Activated naive CD8-positive, alpha-beta T cell treated with anti-CD3 and anti-CD28 coated beads, Interleukin-2, amount 10 ng/mL, durations not matched to agents 7 days and 5 days (primary cell): Measurements from ENCODE around the gene BCS1L. TPM values are rescaled to one million over a fixed set of nuclear protein-coding genes. Genes with fewer than 3 reads are reported as not detected.
A peak's percentile ranks its signal among the peaks of the same experiment; 100 is the strongest.

Source experiments
- ATAC-seq: fragments of 150-1000 bp; cut with Tn5 transposase; one replicate; pipeline ENCODE4 v1.10.0; 2021; ENCODE audit warnings: low read depth, moderate library complexity
- POLR2A ChIA-PET: fragments of 350-600 bp; sonication (Branson Sonifier 250); formaldehyde crosslinking; loops from one replicate; lab custom pipeline; 2021; ENCODE audit warnings: antibody characterized with exemption; lab: Charles Lee
- DNase-seq: peaks from one replicate; pipeline ENCODE4 v3.0.0; 2021
- H3K27ac Mint-ChIP-seq: one replicate; pipeline ENCODE4 v1.8.0; 2022; ENCODE audit warnings: mild to moderate bottlenecking, mixed read lengths
- H3K27me3 Mint-ChIP-seq: one replicate; pipeline ENCODE4 v1.8.0; 2022; ENCODE audit warnings: mild to moderate bottlenecking, moderate library complexity, mixed read lengths
- H3K36me3 Mint-ChIP-seq: one replicate; pipeline ENCODE4 v1.8.0; 2021; ENCODE audit warnings: mild to moderate bottlenecking, mixed read lengths
- H3K4me1 Mint-ChIP-seq: one replicate; pipeline ENCODE4 v1.8.0; 2021; ENCODE audit warnings: mixed read lengths
- H3K4me3 Mint-ChIP-seq: one replicate; pipeline ENCODE4 v1.8.0; 2022; ENCODE audit warnings: mild to moderate bottlenecking, moderate library complexity, mixed read lengths
- H3K9me3 Mint-ChIP-seq: one replicate; pipeline ENCODE4 v1.8.0; 2021; ENCODE audit warnings: mixed read lengths
- total RNA-seq, 2 experiments: library from RNA; stranded (reverse); gene quantifications; one replicate each; pipeline ENCODE4 v1.2.3, GENCODE V29; 2021

BCS1L gene
- total RNA-seq, 2 experiments from 2014 or later: 46.7 to 49.3 TPM

- H3K27ac Mint-ChIP-seq: no peak overlapping the region
- no peaks in the 10 kb centered on the region for H3K9me3 Mint-ChIP-seq
- peaks cover 7% of the 10 kb centered on the region for H3K4me1 Mint-ChIP-seq
- H3K27me3 Mint-ChIP-seq: no peaks in the 10 kb centered on the region
- POLR2A ChIA-PET: no interaction called here
- ATAC-seq: no peak
- no peak overlapping the region for H3K4me3 Mint-ChIP-seq
- H3K36me3 Mint-ChIP-seq: peaks cover 9% of the 10 kb centered on the region
- no peak for DNase-seq
Measured at GRCh38 chr2:218643751-218644310, 15.7 kb upstream of the BCS1L start.

- POLR2A ChIA-PET: no interaction called here
- Mint-ChIP-seq H3K9me3 (no peaks in the 10 kb centered on the region), H3K4me1 (peaks cover 7% of the 10 kb centered on the region), H3K27me3 (no peaks in the 10 kb centered on the region), H3K27ac (no peak overlapping the region), H3K36me3 (peaks cover 12% of the 10 kb centered on the region), H3K4me3 (no peak overlapping the region)
- no peak for ATAC-seq
- DNase-seq: no peak
Measured at GRCh38 chr2:218644721-218645120, 14.8 kb upstream of the BCS1L start.

GRCh38 chr2:218645126-218645525, 14.4 kb upstream of the BCS1L start:
- ATAC-seq (no peak), DNase-seq (no peak)
- Mint-ChIP-seq H3K27me3 (no peaks in the 10 kb centered on the region), H3K27ac (no peak overlapping the region), H3K4me1 (peaks cover 7% of the 10 kb centered on the region), H3K4me3 (no peak overlapping the region), H3K9me3 (no peaks in the 10 kb centered on the region), H3K36me3 (peaks cover 12% of the 10 kb centered on the region)
- POLR2A ChIA-PET: no interaction called here

- no peak overlapping the region for H3K27ac Mint-ChIP-seq
- no peaks in the 10 kb centered on the region for H3K27me3 Mint-ChIP-seq
- H3K4me1 Mint-ChIP-seq: peaks cover 7% of the 10 kb centered on the region
- DNase-seq (peak; percentile 57), ATAC-seq (peak; percentile 84)
- H3K4me3 Mint-ChIP-seq: no peak overlapping the region
- H3K36me3 Mint-ChIP-seq: peaks cover 8% of the 10 kb centered on the region
- POLR2A ChIA-PET: interaction anchor here (0.7 kb wide), 1 partner anchor 201 kb away, joined by 3 read pairs; no protein-coding TSS in a partner anchor
- H3K9me3 Mint-ChIP-seq: no peaks in the 10 kb centered on the region
Measured at GRCh38 chr2:218648088-218648786, 11.2 kb upstream of the BCS1L start.

- POLR2A ChIA-PET: interaction anchor here (0.7 kb wide), 1 partner anchor 200 kb away, joined by 3 read pairs; no protein-coding TSS in a partner anchor
- H3K27ac Mint-ChIP-seq: no peak overlapping the region
- H3K9me3 Mint-ChIP-seq: no peaks in the 10 kb centered on the region
- H3K27me3 Mint-ChIP-seq: no peaks in the 10 kb centered on the region
- DNase-seq (no peak), ATAC-seq (peak; percentile 9)
- no peak overlapping the region for H3K4me3 Mint-ChIP-seq
- H3K36me3 Mint-ChIP-seq: peaks cover 8% of the 10 kb centered on the region
- H3K4me1 Mint-ChIP-seq: peaks cover 7% of the 10 kb centered on the region
Measured at GRCh38 chr2:218648787-218649100, 10.7 kb upstream of the BCS1L start.

GRCh38 chr2:218655751-218656150, 3.7 kb upstream of the BCS1L start:
- peaks cover 7% of the 10 kb centered on the region for H3K36me3 Mint-ChIP-seq
- no peaks in the 10 kb centered on the region for H3K9me3 Mint-ChIP-seq
- H3K4me1 Mint-ChIP-seq: peaks cover 28% of the 10 kb centered on the region
- H3K27ac Mint-ChIP-seq: no peak overlapping the region
- H3K4me3 Mint-ChIP-seq: no peak overlapping the region
- DNase-seq (no peak), ATAC-seq (no peak)
- no peaks in the 10 kb centered on the region for H3K27me3 Mint-ChIP-seq
- POLR2A ChIA-PET: no interaction called here

GRCh38 chr2:218658671-218659257, 719 bp upstream of the BCS1L start:
- peaks cover 6% of the 10 kb centered on the region for H3K36me3 Mint-ChIP-seq
- DNase-seq (peak; percentile 63), ATAC-seq (peak; percentile 36)
- no peaks in the 10 kb centered on the region for H3K27me3 Mint-ChIP-seq
- peak overlapping the region; percentile 98 for H3K4me3 Mint-ChIP-seq
- peak overlapping the region; percentile 96 for H3K27ac Mint-ChIP-seq
- POLR2A ChIA-PET: interaction anchor here (0.7 to 5.1 kb wide), 10 partner anchors 8 to 443 kb away, joined by 3 to 53 read pairs (median 4); partner anchors contain the start of genes RNF25, STK36 and TTLL4
- H3K4me1 Mint-ChIP-seq: peaks cover 28% of the 10 kb centered on the region
- H3K9me3 Mint-ChIP-seq: no peaks in the 10 kb centered on the region

GRCh38 chr2:218659988-218660358, 490 bp downstream of the BCS1L start:
- no peak for ATAC-seq
- peak overlapping the region; percentile 98 for H3K4me3 Mint-ChIP-seq
- no peaks in the 10 kb centered on the region for H3K27me3 Mint-ChIP-seq
- no peaks in the 10 kb centered on the region for H3K9me3 Mint-ChIP-seq
- no peak for DNase-seq
- POLR2A ChIA-PET: interaction anchor here (0.6 to 5.1 kb wide), 12 partner anchors 8 to 628 kb away, joined by 3 to 53 read pairs (median 4); partner anchors contain the start of genes RNF25, STK36 and TTLL4
- H3K4me1 Mint-ChIP-seq: peaks cover 28% of the 10 kb centered on the region
- peak overlapping the region; percentile 96 for H3K27ac Mint-ChIP-seq
- H3K36me3 Mint-ChIP-seq: peaks cover 10% of the 10 kb centered on the region

- no peak for DNase-seq
- no peak for ATAC-seq
- no peaks in the 10 kb centered on the region for H3K9me3 Mint-ChIP-seq
- peaks cover 9% of the 10 kb centered on the region for H3K36me3 Mint-ChIP-seq
- no peaks in the 10 kb centered on the region for H3K27me3 Mint-ChIP-seq
- peaks cover 20% of the 10 kb centered on the region for H3K4me1 Mint-ChIP-seq
- H3K4me3 Mint-ChIP-seq: no peak overlapping the region
- POLR2A ChIA-PET: interaction anchor here (5.1 kb wide), 1 partner anchor 8 kb away, joined by 53 read pairs; the partner anchor contains the start of genes RNF25 and STK36
- H3K27ac Mint-ChIP-seq: no peak overlapping the region
Measured at GRCh38 chr2:218662377-218662776, 2.9 kb downstream of the BCS1L start.

GRCh38 chr2:218662827-218663226, 3.3 kb downstream of the BCS1L start:
- no peaks in the 10 kb centered on the region for H3K9me3 Mint-ChIP-seq
- no peaks in the 10 kb centered on the region for H3K27me3 Mint-ChIP-seq
- POLR2A ChIA-PET: no interaction called here
- peaks cover 6% of the 10 kb centered on the region for H3K36me3 Mint-ChIP-seq
- peaks cover 17% of the 10 kb centered on the region for H3K4me1 Mint-ChIP-seq
- H3K4me3 Mint-ChIP-seq: no peak overlapping the region
- ATAC-seq: no peak
- DNase-seq: no peak
- H3K27ac Mint-ChIP-seq: no peak overlapping the region

GRCh38 chr2:218663901-218664300, 4.4 kb downstream of the BCS1L start:
- peaks cover 6% of the 10 kb centered on the region for H3K36me3 Mint-ChIP-seq
- no peaks in the 10 kb centered on the region for H3K27me3 Mint-ChIP-seq
- DNase-seq (no peak), ATAC-seq (no peak)
- no peak overlapping the region for H3K4me3 Mint-ChIP-seq
- H3K4me1 Mint-ChIP-seq: peaks cover 10% of the 10 kb centered on the region
- H3K9me3 Mint-ChIP-seq: no peaks in the 10 kb centered on the region
- H3K27ac Mint-ChIP-seq: no peak overlapping the region
- POLR2A ChIA-PET: no interaction called here

- POLR2A ChIA-PET: no interaction called here
- H3K4me1 Mint-ChIP-seq: peaks cover 10% of the 10 kb centered on the region
- no peak overlapping the region for H3K27ac Mint-ChIP-seq
- H3K9me3 Mint-ChIP-seq: no peaks in the 10 kb centered on the region
- peaks cover 6% of the 10 kb centered on the region for H3K36me3 Mint-ChIP-seq
- ATAC-seq (no peak), DNase-seq (no peak)
- H3K27me3 Mint-ChIP-seq: no peaks in the 10 kb centered on the region
- H3K4me3 Mint-ChIP-seq: no peak overlapping the region
Measured at GRCh38 chr2:218664653-218665052, 5.2 kb downstream of the BCS1L start.

GRCh38 chr2:218671097-218671653, 11.7 kb downstream of the BCS1L start:
- peaks cover 15% of the 10 kb centered on the region for H3K4me1 Mint-ChIP-seq
- ATAC-seq: no peak
- no peaks in the 10 kb centered on the region for H3K9me3 Mint-ChIP-seq
- H3K27ac Mint-ChIP-seq: peak overlapping the region; percentile 91
- DNase-seq: no peak
- H3K36me3 Mint-ChIP-seq: no peaks in the 10 kb centered on the region
- H3K27me3 Mint-ChIP-seq: no peaks in the 10 kb centered on the region
- peak overlapping the region; percentile 97 for H3K4me3 Mint-ChIP-seq
- POLR2A ChIA-PET: interaction anchor here (0.5 to 3.9 kb wide), 4 partner anchors 11 to 381 kb away, joined by 3 to 53 read pairs (median 4); partner anchors contain the start of genes BCS1L and ZNF142
